Measurements from ENCODE around the gene LRRC59. TPM values are rescaled to one million over a fixed set of nuclear protein-coding genes. Genes with fewer than 3 reads are reported as not detected.

Gene LRRC59
- total and polyA plus RNA-seq, 2 of the 13 experiments (the other 11 are each of a cell fraction or from before 2014, with no cell fraction given): 87.3 to 222 TPM

- no peak for TF ChIP-seq MAFK (conservative IDR thresholded peaks at IDR 0.05 in 1 of 2, IDR thresholded peaks at IDR 0.05 in 1 of 2; ENCODE audit: low read length in 2 of 2)
- TF ChIP-seq ZNF678 (CRISPR knock-in tag; IDR thresholded peaks at IDR 0.05): no peak
- TF ChIP-seq ZNF44 (CRISPR knock-in tag; IDR thresholded peaks at IDR 0.05): no peak
- TF ChIP-seq PRPF4 (IDR thresholded peaks at IDR 0.05; ENCODE audit: low read depth, low read length, poor library complexity, severe bottlenecking): no peak
- peak; percentile 75 for TF ChIP-seq ELF3 (CRISPR knock-in tag; IDR thresholded peaks at IDR 0.05)
- TF ChIP-seq KDM5A (IDR thresholded peaks at IDR 0.05; ENCODE audit: borderline replicate concordance, low read length): no peak
- TF ChIP-seq, protein P1, sequence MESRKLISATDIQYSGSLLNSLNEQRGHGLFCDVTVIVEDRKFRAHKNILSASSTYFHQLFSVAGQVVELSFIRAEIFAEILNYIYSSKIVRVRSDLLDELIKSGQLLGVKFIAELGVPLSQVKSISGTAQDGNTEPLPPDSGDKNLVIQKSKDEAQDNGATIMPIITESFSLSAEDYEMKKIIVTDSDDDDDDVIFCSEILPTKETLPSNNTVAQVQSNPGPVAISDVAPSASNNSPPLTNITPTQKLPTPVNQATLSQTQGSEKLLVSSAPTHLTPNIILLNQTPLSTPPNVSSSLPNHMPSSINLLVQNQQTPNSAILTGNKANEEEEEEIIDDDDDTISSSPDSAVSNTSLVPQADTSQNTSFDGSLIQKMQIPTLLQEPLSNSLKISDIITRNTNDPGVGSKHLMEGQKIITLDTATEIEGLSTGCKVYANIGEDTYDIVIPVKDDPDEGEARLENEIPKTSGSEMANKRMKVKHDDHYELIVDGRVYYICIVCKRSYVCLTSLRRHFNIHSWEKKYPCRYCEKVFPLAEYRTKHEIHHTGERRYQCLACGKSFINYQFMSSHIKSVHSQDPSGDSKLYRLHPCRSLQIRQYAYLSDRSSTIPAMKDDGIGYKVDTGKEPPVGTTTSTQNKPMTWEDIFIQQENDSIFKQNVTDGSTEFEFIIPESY (CRISPR knock-in tag; IDR thresholded peaks at IDR 0.05): no peak
- no peak; the same call in 1 of the 2 replicates for TF ChIP-seq ZNF232 (CRISPR knock-in tag; IDR thresholded peaks at IDR 0.05; ENCODE audit: borderline replicate concordance)
- TF ChIP-seq ZEB1 (IDR thresholded peaks at IDR 0.05; ENCODE audit: insufficient replicate concordance, low read depth): no peak
- TF ChIP-seq, protein P2, sequence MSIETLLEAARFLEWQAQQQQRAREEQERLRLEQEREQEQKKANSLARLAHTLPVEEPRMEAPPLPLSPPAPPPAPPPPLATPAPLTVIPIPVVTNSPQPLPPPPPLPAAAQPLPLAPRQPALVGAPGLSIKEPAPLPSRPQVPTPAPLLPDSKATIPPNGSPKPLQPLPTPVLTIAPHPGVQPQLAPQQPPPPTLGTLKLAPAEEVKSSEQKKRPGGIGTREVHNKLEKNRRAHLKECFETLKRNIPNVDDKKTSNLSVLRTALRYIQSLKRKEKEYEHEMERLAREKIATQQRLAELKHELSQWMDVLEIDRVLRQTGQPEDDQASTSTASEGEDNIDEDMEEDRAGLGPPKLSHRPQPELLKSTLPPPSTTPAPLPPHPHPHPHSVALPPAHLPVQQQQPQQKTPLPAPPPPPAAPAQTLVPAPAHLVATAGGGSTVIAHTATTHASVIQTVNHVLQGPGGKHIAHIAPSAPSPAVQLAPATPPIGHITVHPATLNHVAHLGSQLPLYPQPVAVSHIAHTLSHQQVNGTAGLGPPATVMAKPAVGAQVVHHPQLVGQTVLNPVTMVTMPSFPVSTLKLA (IDR thresholded peaks at IDR 0.05): 0 out of 2 replicates have a peak, but pooled peaks have one; percentile 11
- TF ChIP-seq ZNF777 (CRISPR knock-in tag; IDR thresholded peaks at IDR 0.05): no peak
- TF ChIP-seq, protein P3, sequence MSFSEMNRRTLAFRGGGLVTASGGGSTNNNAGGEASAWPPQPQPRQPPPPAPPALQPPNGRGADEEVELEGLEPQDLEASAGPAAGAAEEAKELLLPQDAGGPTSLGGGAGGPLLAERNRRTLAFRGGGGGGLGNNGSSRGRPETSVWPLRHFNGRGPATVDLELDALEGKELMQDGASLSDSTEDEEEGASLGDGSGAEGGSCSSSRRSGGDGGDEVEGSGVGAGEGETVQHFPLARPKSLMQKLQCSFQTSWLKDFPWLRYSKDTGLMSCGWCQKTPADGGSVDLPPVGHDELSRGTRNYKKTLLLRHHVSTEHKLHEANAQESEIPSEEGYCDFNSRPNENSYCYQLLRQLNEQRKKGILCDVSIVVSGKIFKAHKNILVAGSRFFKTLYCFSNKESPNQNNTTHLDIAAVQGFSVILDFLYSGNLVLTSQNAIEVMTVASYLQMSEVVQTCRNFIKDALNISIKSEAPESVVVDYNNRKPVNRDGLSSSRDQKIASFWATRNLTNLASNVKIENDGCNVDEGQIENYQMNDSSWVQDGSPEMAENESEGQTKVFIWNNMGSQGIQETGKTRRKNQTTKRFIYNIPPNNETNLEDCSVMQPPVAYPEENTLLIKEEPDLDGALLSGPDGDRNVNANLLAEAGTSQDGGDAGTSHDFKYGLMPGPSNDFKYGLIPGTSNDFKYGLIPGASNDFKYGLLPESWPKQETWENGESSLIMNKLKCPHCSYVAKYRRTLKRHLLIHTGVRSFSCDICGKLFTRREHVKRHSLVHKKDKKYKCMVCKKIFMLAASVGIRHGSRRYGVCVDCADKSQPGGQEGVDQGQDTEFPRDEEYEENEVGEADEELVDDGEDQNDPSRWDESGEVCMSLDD (CRISPR knock-in tag; IDR thresholded peaks at IDR 0.05; ENCODE audit: borderline replicate concordance): no peak
- no peak for TF ChIP-seq RAD21 (CRISPR knock-in tag; IDR thresholded peaks at IDR 0.05)
- TF ChIP-seq ZNF784 (CRISPR knock-in tag; IDR thresholded peaks at IDR 0.05; ENCODE audit: borderline replicate concordance): no peak
- TF ChIP-seq ZNF335 (CRISPR knock-in tag; IDR thresholded peaks at IDR 0.05): no peak
- TF ChIP-seq, protein P4, sequence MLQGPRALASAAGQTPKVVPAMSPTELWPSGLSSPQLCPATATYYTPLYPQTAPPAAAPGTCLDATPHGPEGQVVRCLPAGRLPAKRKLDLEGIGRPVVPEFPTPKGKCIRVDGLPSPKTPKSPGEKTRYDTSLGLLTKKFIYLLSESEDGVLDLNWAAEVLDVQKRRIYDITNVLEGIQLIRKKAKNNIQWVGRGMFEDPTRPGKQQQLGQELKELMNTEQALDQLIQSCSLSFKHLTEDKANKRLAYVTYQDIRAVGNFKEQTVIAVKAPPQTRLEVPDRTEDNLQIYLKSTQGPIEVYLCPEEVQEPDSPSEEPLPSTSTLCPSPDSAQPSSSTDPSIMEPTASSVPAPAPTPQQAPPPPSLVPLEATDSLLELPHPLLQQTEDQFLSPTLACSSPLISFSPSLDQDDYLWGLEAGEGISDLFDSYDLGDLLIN (CRISPR knock-in tag; IDR thresholded peaks at IDR 0.05; ENCODE audit: borderline replicate concordance): no peak
- TF ChIP-seq ZNF512B (CRISPR knock-in tag; IDR thresholded peaks at IDR 0.05; ENCODE audit: borderline replicate concordance): no peak
- TF ChIP-seq FOXM1 (CRISPR knock-in tag; IDR thresholded peaks at IDR 0.05): no peak
Observed at GRCh38 chr17:50423553-50424159, 26.3 kb upstream of the LRRC59 start (continued).

Data from HepG2 (cell line).